Activated CD8-positive, alpha-beta memory T cell treated with anti-CD3 and anti-CD28 coated beads, Interleukin-2, amount 50 U/mL, for 1 hour (primary cell): ENCODE results near the gene NTNG2.

Source experiments
- DNase-seq: peaks from one replicate; pipeline ENCODE4 v3.0.0-alpha.2; 2020; ENCODE audit errors: extremely low read depth

The NTNG2 gene

GRCh38 chr9:132171702-132172101 is 9.8 kb downstream of the NTNG2 start:
- DNase-seq = no peak

DNA sequence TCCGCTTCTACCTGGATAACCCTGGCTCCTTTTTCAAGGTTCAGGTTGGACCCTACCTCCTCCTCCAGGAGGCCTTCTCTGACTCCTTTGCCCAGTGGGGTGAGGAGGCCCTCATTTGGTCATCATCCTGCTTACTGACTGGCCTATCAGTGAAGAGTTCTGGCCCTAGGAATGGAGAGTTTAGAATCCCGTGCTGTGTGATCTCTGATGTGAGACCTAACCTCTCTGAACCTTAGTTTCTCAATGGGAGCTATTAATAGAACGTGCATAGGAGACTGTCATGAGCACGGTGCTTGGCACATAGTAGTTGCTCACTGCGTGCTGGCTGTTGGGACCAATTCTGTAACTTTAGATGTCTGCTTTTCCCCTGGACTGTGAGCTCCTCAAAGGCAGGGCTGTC is 10.3 kb downstream of the NTNG2 start:
- DNase-seq = no peak

- DNase-seq = no peak
Observed at GRCh38 chr9:132175431-132175830, 13.6 kb downstream of the NTNG2 start.

- no peak for DNase-seq
Observed at GRCh38 chr9:132176338-132176737, 14.5 kb downstream of the NTNG2 start.

DNA sequence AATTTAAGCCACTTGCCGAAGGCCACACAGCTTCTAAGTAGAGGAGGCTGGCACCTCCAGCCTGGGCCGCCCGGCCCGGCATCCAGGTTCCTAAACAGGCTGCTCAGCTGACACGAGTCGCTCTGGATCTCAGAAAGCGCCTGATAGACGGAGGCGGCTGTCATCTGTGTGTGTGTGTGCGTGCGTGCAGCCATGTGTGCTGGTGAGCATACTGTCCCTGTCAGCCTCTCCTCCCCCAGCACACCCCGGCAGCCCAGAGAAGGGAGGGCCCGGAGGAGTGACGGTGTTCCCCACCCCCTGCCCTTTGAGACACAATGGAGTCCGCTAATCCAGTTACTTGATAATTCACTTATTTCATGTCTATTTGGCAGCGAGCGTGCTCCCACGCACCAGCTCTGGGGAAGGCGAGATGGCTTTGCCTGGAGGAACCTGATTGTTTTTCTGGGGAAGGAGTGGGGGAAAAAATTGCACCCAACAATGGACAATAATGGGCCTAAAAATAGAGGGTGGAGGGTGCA is 20.0 kb downstream of the NTNG2 start:
- DNase-seq = no peak

DNA sequence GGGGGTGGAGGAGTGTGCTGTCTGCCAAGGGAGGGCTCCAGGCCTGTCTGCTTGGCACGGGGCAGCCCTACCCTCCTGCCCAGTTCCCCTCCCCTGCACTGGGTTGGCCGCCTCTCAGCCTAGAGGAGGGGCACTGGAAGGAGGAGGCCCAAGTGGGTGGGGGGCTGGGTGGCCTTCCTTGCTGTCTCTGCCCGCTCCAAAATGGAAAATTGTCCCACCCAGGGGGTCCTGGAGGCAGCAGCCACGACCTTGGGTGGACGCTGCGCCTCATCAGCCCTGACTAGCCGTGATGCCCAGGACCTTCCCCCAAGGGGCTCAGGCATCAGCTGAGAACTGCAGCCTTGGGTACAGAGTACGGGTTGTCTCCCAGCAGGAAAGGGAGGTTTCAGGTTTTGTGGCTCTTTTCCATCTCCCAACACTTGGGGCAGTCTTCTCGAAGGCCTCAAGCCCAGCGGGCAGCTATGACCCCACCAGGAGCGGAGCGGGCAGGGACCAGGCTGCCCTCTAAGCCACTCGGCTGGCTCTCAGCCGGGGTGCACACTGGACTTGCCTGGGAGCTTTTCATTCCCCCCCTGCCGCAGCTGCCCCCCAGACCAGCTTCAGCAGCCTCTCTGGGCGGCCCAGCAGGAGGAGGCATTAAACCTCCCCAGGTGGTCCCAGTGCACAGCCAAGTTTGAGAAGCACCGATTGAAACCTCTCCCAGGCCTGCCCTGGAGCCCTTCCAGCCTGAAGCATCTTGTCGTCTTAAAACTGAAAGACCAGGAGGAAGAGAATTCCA is 20.6 kb downstream of the NTNG2 start:
- no peak for DNase-seq

DNA sequence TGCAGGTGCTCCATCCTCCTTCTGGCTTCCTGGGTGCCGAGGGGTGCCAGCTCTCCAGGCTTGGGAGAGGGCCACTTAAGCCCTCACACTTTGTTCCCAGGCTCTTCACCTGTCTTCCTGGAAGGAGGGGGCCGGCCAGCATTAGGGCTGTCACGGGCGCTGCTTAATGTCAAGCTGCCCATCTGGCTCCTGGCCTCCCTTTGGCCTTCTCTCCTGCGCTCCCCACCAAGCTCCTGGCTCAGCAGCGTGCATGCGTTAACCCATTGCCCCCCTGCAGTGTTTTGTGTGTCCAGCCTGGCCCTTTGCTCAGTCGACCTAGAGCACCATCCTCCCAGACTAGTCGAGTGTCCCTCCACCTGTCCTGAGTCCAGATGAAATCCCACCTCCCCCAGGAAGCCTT is 21.3 kb downstream of the NTNG2 start:
- no peak for DNase-seq

- no peak for DNase-seq
Observed at GRCh38 chr9:132183715-132184114, 21.9 kb downstream of the NTNG2 start.

- no peak for DNase-seq
Observed at GRCh38 chr9:132184124-132184523, 22.3 kb downstream of the NTNG2 start.

DNA sequence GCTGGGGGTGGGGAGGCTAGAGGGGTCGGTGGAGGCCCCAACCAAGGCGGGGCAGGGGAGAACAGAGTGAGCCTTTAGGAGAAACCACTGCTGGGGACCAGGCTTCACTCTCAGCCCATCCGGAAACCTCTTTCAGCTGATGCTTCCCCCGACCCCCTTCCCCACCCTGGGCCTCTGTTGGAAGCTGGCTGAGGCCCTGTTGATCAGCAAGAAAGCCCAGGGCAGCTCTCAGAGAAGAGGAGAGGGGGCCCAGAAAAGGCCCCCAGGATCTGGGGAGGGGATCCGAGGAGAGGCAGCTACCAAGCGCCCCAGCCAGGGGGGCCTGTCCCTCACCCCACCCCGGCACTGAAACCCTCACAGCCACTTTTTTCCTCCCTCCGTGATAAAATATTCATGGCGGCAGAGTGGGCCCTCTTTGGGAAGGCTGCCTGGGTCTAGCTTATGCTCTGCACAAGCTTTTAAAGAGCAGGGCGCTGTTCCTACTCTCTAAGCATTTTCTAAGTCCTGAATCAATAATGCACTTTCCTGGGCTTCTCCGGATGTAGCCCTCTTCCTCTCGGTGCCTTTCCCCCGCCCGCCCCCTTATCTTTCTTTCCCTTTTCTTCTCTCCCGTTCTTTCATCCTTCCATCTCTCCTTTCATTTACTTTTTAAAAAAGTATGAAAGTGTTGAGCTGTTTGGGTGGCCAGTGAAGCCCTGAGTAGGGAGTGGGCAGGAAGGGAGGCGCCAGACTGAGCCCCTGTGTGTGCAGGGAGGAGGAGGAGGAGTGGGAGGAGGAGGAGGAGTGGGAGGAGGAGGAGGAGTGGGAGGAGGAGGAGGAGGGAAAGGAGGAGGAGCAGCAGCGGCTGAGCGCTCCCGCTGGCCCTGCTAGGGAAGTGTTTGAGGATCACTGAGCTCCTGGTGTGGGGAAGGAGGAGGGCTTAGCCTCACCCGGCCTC is 23.5 kb downstream of the NTNG2 start:
- DNase-seq = no peak

- DNase-seq = no peak
Observed at GRCh38 chr9:132187121-132187620, 25.3 kb downstream of the NTNG2 start.

- DNase-seq = no peak
Observed at GRCh38 chr9:132190966-132191365, 29.1 kb downstream of the NTNG2 start.

GRCh38 chr9:132192728-132193127 is 30.9 kb downstream of the NTNG2 start:
- no peak for DNase-seq

GRCh38 chr9:132193227-132194124 is 31.6 kb downstream of the NTNG2 start:
- no peak for DNase-seq

- DNase-seq = no peak
Observed at GRCh38 chr9:132194508-132194907, 32.6 kb downstream of the NTNG2 start.

- no peak for DNase-seq
Observed at GRCh38 chr9:132197315-132197714, 35.5 kb downstream of the NTNG2 start.

- DNase-seq = no peak
Observed at GRCh38 chr9:132197856-132198550, 36.1 kb downstream of the NTNG2 start.

GRCh38 chr9:132199056-132199455 is 37.2 kb downstream of the NTNG2 start:
- DNase-seq = no peak

DNA sequence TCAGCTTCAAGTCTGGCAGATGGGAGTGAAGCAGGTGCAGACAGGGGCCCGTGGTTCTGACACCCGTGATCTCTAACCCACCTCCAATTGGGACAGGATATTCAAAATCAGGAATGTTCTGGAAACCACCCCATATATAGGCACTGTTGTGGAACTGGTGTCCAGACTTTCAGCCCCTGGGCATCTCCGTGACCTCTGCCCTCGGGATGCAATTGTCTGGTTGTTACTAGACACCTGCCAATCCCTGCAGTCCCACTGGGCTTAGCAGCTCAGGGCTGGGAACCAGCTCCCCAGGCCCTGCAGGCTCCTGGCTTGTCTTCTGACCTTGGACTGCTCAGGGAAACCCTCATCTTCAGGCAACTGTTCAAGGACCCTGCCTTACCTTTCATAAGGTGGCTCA is 38.8 kb downstream of the NTNG2 start:
- DNase-seq = no peak

DNA sequence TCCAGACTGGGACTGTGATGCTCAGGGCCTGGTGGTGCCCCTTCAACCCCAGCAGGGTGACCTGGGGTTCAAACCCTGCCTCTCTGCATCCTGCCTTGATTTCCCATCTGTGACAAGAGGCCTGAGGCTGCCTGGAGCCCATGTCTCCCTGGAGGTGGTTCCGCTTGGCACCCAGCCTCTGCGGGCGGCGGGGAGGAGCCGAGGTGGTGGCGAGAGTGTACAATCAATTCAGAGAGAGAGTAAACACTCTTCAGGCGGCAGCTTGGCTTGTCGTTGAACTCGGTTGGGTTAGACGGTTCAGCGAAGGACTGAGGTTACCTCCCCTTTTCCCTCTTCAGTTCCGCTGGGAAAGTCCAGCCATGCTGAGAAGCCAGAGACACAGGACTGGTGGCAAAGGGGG is 39.3 kb downstream of the NTNG2 start:
- DNase-seq = no peak
